ENCODE data around the gene GRIK1. TPM values are rescaled to one million over a fixed set of nuclear protein-coding genes. Genes with fewer than 3 reads are reported as not detected.

GRIK1 gene
- total RNA-seq, 2 donors from 2014 or later: 0.36 TPM; not detected in 1

- TF ChIP-seq POLR2A (IDR thresholded peaks at IDR 0.05) (no peak), POLR2AphosphoS5 (IDR thresholded peaks at IDR 0.05) (no peak), CTCF (IDR thresholded peaks at IDR 0.05) (no peak)
- intact Hi-C loops (cut with DNase I): no loop called here
Measured at GRCh38 chr21:29639366-29640079, 300.3 kb downstream of the GRIK1 start.

GRCh38 chr21:29638761-29639327, 301.0 kb downstream of the GRIK1 start:
- TF ChIP-seq CTCF (IDR thresholded peaks at IDR 0.05): no peak
- TF ChIP-seq POLR2A (IDR thresholded peaks at IDR 0.05): no peak
- TF ChIP-seq POLR2AphosphoS5 (IDR thresholded peaks at IDR 0.05): no peak
- H3K27me3 ChIP-seq (replicated peaks; ENCODE audit: insufficient read depth): no peaks in the 10 kb centered on the region
- no peak overlapping the region for H3K4me3 ChIP-seq
- H3K4me1 ChIP-seq (replicated peaks): no peaks in the 10 kb centered on the region
- 64% methylated on average over 2 of the region's 2 CpGs for WGBS
- no peak overlapping the region for H3K27ac ChIP-seq
- no peaks in the 10 kb centered on the region for H3K36me3 ChIP-seq
- no peaks in the 10 kb centered on the region for H3K9me3 ChIP-seq
- DNase-seq (ENCODE audit: low spot score): no peak
- intact Hi-C loops (cut with DNase I): no loop called here

More at GRCh38 chr21:29639366-29640079, 300.3 kb downstream of the GRIK1 start:
- DNase-seq (ENCODE audit: low spot score): no peak
- H3K9me3 ChIP-seq: no peaks in the 10 kb centered on the region
- H3K4me3 ChIP-seq: no peak overlapping the region
- no peak overlapping the region for H3K27ac ChIP-seq
- no peaks in the 10 kb centered on the region for H3K4me1 ChIP-seq (replicated peaks)
- 86% methylated on average over 5 of the region's 5 CpGs for WGBS
- no peaks in the 10 kb centered on the region for H3K36me3 ChIP-seq
- no peaks in the 10 kb centered on the region for H3K27me3 ChIP-seq (replicated peaks; ENCODE audit: insufficient read depth)

GRCh38 chr21:29638138-29638537, 301.7 kb downstream of the GRIK1 start:
- no peak for TF ChIP-seq CTCF (IDR thresholded peaks at IDR 0.05)
- no peak for TF ChIP-seq POLR2AphosphoS5 (IDR thresholded peaks at IDR 0.05)
- TF ChIP-seq POLR2A (IDR thresholded peaks at IDR 0.05): no peak
- no peaks in the 10 kb centered on the region for H3K9me3 ChIP-seq
- no peaks in the 10 kb centered on the region for H3K4me1 ChIP-seq (replicated peaks)
- WGBS: 90% methylated on average over 7 of the region's 7 CpGs
- no peaks in the 10 kb centered on the region for H3K36me3 ChIP-seq
- H3K27me3 ChIP-seq (replicated peaks; ENCODE audit: insufficient read depth): no peaks in the 10 kb centered on the region
- H3K27ac ChIP-seq: no peak overlapping the region
- no peak for DNase-seq (ENCODE audit: low spot score)
- intact Hi-C loops (cut with DNase I): no loop called here
- H3K4me3 ChIP-seq: no peak overlapping the region

- intact Hi-C loops (cut with DNase I): no loop called here
- Histone ChIP-seq H3K36me3 (no peaks in the 10 kb centered on the region), H3K9me3 (no peaks in the 10 kb centered on the region), H3K4me1 (replicated peaks) (no peaks in the 10 kb centered on the region), H3K4me3 (no peak overlapping the region), H3K27me3 (replicated peaks; ENCODE audit: insufficient read depth) (no peaks in the 10 kb centered on the region), H3K27ac (no peak overlapping the region)
- no peak for TF ChIP-seq POLR2AphosphoS5 (IDR thresholded peaks at IDR 0.05)
- no peak for TF ChIP-seq CTCF (IDR thresholded peaks at IDR 0.05)
- no peak for TF ChIP-seq POLR2A (IDR thresholded peaks at IDR 0.05)
- no peak for DNase-seq (ENCODE audit: low spot score)
- 89% methylated on average over 4 of the region's 4 CpGs for WGBS
Measured at GRCh38 chr21:29637553-29637952, 302.2 kb downstream of the GRIK1 start.

GRCh38 chr21:29637134-29637533, 302.7 kb downstream of the GRIK1 start:
- DNase-seq (ENCODE audit: low spot score): no peak
- intact Hi-C loops (cut with DNase I): no loop called here
- Histone ChIP-seq H3K4me1 (replicated peaks) (no peaks in the 10 kb centered on the region), H3K9me3 (no peaks in the 10 kb centered on the region), H3K27ac (no peak overlapping the region), H3K4me3 (no peak overlapping the region), H3K36me3 (no peaks in the 10 kb centered on the region), H3K27me3 (replicated peaks; ENCODE audit: insufficient read depth) (no peaks in the 10 kb centered on the region)
- 75% methylated on average over 4 of the region's 4 CpGs for WGBS
- no peak for TF ChIP-seq POLR2A (IDR thresholded peaks at IDR 0.05)
- TF ChIP-seq POLR2AphosphoS5 (IDR thresholded peaks at IDR 0.05): no peak
- no peak for TF ChIP-seq CTCF (IDR thresholded peaks at IDR 0.05)

All from prostate gland (tissue), 2 donors.